HG02884 (cell line): ENCODE data around the gene CC2D2B.
"Not testable (repeated sequence)": the region's sequence is repeated elsewhere in the genome, so short reads cannot be mapped to it uniquely, and the experiment has no call there.

Source experiments
- ATAC-seq: cut with Tn5 transposase; IDR thresholded peaks from one replicate; pipeline ENCODE4 v1.9.1; 2021; ENCODE audit warnings: mild to moderate bottlenecking, moderate library complexity; ENCODE audit not compliant: unreplicated experiment

Gene CC2D2B

GRCh38 chr10:95905897-95906580 lies 1.7 kb upstream of the CC2D2B start:
- not testable (repeated sequence) for ATAC-seq

GRCh38 chr10:95906677-95907455 lies 909 bp upstream of the CC2D2B start:
- peak; percentile 40 for ATAC-seq

GRCh38 chr10:95908450-95908849 lies 675 bp downstream of the CC2D2B start:
- no peak for ATAC-seq

- ATAC-seq: no peak
Observed at GRCh38 chr10:95909561-95909960, 1.8 kb downstream of the CC2D2B start.

- not testable (repeated sequence) for ATAC-seq
Observed at GRCh38 chr10:95916039-95916438, 8.3 kb downstream of the CC2D2B start.

- no peak for ATAC-seq
Observed at GRCh38 chr10:95920798-95921426, 13.1 kb downstream of the CC2D2B start.

- ATAC-seq: no peak
Observed at GRCh38 chr10:95925033-95925432, 17.3 kb downstream of the CC2D2B start.

- no peak for ATAC-seq
Observed at GRCh38 chr10:95935429-95935828, 27.7 kb downstream of the CC2D2B start.

GRCh38 chr10:95941115-95941514 lies 33.3 kb downstream of the CC2D2B start:
- no peak for ATAC-seq

- ATAC-seq: no peak
Observed at GRCh38 chr10:95963202-95963990, 55.6 kb downstream of the CC2D2B start.

GRCh38 chr10:95963991-95964389 lies 56.2 kb downstream of the CC2D2B start:
- no peak for ATAC-seq

GRCh38 chr10:95964756-95965155 lies 57.0 kb downstream of the CC2D2B start:
- no peak for ATAC-seq

- ATAC-seq: no peak
Observed at GRCh38 chr10:95976362-95977229, 68.8 kb downstream of the CC2D2B start.

- no peak for ATAC-seq
Observed at GRCh38 chr10:95982200-95982599, 74.4 kb downstream of the CC2D2B start.

GRCh38 chr10:95987685-95988426 lies 80.1 kb downstream of the CC2D2B start:
- ATAC-seq: peak; percentile 96

- no peak for ATAC-seq
Observed at GRCh38 chr10:95988702-95989101, 80.9 kb downstream of the CC2D2B start.

GRCh38 chr10:95994376-95994775 lies 86.6 kb downstream of the CC2D2B start:
- ATAC-seq: not testable (repeated sequence)

- no peak for ATAC-seq
Observed at GRCh38 chr10:95998255-95998784, 90.5 kb downstream of the CC2D2B start.

GRCh38 chr10:96013956-96014355 lies 106.2 kb downstream of the CC2D2B start:
- ATAC-seq: no peak
